Keratinocyte (primary cell): ENCODE data around the gene CORO1A. TPM values are rescaled to one million over a fixed set of nuclear protein-coding genes. Genes with fewer than 3 reads are reported as not detected.

Experiments
- DNase-seq: peaks from one replicate; pipeline ENCODE4 v3.0.0-alpha.2; 2011; ENCODE audit warnings: low read depth, missing footprints, low spot score
- FAIRE-seq: peaks from 2 replicates; lab custom pipeline; 2011; peaks lifted over from hg19 to GRCh38; lab: Jason Lieb, UNC
- H2AFZ ChIP-seq: 2 replicates; pipeline ENCODE4 v1.6.0; 2012; ENCODE audit warnings: low read length, control low read depth, inconsistent platforms; ENCODE audit not compliant: control insufficient read depth
- H3K27ac ChIP-seq: 2 replicates; pipeline ENCODE4 v1.5.1; 2011; ENCODE audit warnings: low read length; ENCODE audit not compliant: control insufficient read depth, insufficient read depth
- H3K27me3 ChIP-seq: 3 replicates; pipeline ENCODE4 v1.6.0; 2011; ENCODE audit warnings: low read length; ENCODE audit not compliant: control insufficient read depth, insufficient read depth; ENCODE audit errors: extremely low read depth
- H3K36me3 ChIP-seq, 2 experiments: 2 replicates in 1 of 2; 3 replicates in 1 of 2; pipeline ENCODE4 v1.5.1; 2011; ENCODE audit warnings: low read length in 2 of 2, mild to moderate bottlenecking in 1 of 2; ENCODE audit not compliant: control insufficient read depth in 2 of 2, insufficient read depth in 2 of 2; ENCODE audit errors: extremely low read depth in 1 of 2
- H3K4me1 ChIP-seq: 3 replicates; pipeline ENCODE4 v1.5.1; 2011; ENCODE audit warnings: low read length; ENCODE audit not compliant: control insufficient read depth, insufficient read depth; ENCODE audit errors: extremely low read depth
- H3K4me2 ChIP-seq: 3 replicates; pipeline ENCODE4 v1.6.0; 2011; ENCODE audit warnings: low read depth, low read length; ENCODE audit not compliant: control insufficient read depth, insufficient read depth; ENCODE audit errors: extremely low read depth
- H3K4me3 ChIP-seq, 3 experiments: fragments of 200-600 bp in 1 of 3; sonication (generic) in 1 of 3; 2 replicates in 2 of 3; 3 replicates in 1 of 3; pipeline ENCODE4 v1.5.1; 2011 to 2016; ENCODE audit warnings: low read length in 3 of 3, mild to moderate bottlenecking in 3 of 3, control low read depth in 2 of 3, inconsistent platforms in 1 of 3, low read depth in 1 of 3, mixed read lengths in 1 of 3, mixed run types in 1 of 3, moderate library complexity in 1 of 3; ENCODE audit not compliant: control insufficient read depth in 2 of 3, insufficient read depth in 2 of 3; ENCODE audit errors: extremely low read depth in 1 of 3
- H3K79me2 ChIP-seq: 2 replicates; pipeline ENCODE4 v1.6.0; 2012; ENCODE audit warnings: low read length; ENCODE audit not compliant: control insufficient read depth, insufficient read depth
- H3K9ac ChIP-seq: 3 replicates; pipeline ENCODE4 v1.6.0; 2011; ENCODE audit warnings: low read length; ENCODE audit not compliant: control insufficient read depth, insufficient read depth; ENCODE audit errors: extremely low read depth
- H3K9me1 ChIP-seq: 3 replicates; pipeline ENCODE4 v1.6.0; 2011; ENCODE audit warnings: low read length; ENCODE audit not compliant: control insufficient read depth, insufficient read depth; ENCODE audit errors: extremely low read depth
- H3K9me3 ChIP-seq: 2 replicates; pipeline ENCODE4 v1.5.1; 2012; ENCODE audit warnings: low read depth, low read length; ENCODE audit not compliant: control insufficient read depth
- H4K20me1 ChIP-seq: 3 replicates; pipeline ENCODE4 v1.6.0; 2011; ENCODE audit warnings: low read length; ENCODE audit not compliant: control insufficient read depth, insufficient read depth; ENCODE audit errors: extremely low read depth
- EZH2 ChIP-seq: IDR thresholded peaks from one replicate; pipeline ENCODE4 v1.6.1; 2012; ENCODE audit warnings: inconsistent platforms, mild to moderate bottlenecking, low read length, moderate library complexity
- dilution Hi-C: fragments of 300-500 bp; cut with MboI; formaldehyde crosslinking; loops from one replicate; pipeline ENCODE4 v1.7.0; 2020; ENCODE audit warnings: low sequenced_read_pairs; ENCODE audit not compliant: extremely low pct_ligation_motif_present
- polyA plus RNA-seq, 5 experiments: library from polyadenylated mRNA; depleted of rRNA in 3 of 5; stranded (reverse) in 3 of 5; stranded (forward) in 1 of 5; unstranded in 1 of 5; fragments of >200 nt; gene quantifications; 1 replicate in 1 of 5; 2 replicates in 3 of 5; 3 replicates in 1 of 5; pipeline versions ENCODE4 v1.2.1 to v1.2.3, GENCODE V29; 2011 to 2012; ENCODE audit warnings: missing spikeins in 2 of 5, low read depth in 1 of 5, low replicate concordance in 1 of 5
- TF ChIP-seq, protein P1 (sequence below), 3 experiments: IDR thresholded peaks in 1 of 3; conservative IDR thresholded peaks in 1 of 3; optimal IDR thresholded peaks in 1 of 3; 2 replicates in 2 of 3; 3 replicates in 1 of 3; pipeline versions ENCODE3 to v1.5.1; 2011; ENCODE audit warnings: low read length in 3 of 3, mild to moderate bottlenecking in 3 of 3, moderate library complexity in 2 of 3, control low read depth in 1 of 3, inconsistent platforms in 1 of 3; ENCODE audit not compliant: insufficient read depth in 2 of 3; ENCODE audit errors: extremely low read depth in 1 of 3

Gene CORO1A
- polyA plus RNA-seq, 1 donor (not counting 4 experiments of a cell fraction or from before 2014, with no cell fraction given), result 2.8 TPM

DNA sequence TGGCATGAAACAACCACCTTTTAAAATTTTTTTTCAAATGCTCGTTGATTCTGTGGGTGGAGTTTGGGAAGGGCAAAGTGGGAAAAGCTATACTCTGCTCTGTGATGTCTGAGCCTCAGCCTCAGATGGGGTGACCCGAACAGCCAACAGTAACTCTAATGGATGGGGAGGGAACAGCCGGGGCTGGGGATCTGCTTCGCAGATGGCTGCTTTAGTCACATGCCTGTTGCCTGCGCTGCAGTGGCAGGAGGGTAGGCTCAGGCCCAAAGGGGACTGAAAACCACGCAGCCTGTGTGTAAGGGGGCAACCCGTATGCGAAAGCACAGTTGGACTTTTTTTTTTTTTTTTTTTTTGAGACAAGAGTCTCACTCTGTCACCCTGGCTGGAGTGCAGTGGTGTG lies 45.5 kb upstream of the CORO1A start:
- Histone ChIP-seq H3K9me1 (no peaks in the 10 kb centered on the region), H2AFZ (no peak overlapping the region), H3K4me1 (no peaks in the 10 kb centered on the region), H3K4me2 (no peak overlapping the region), H3K27ac (no peak overlapping the region), H3K4me3 (no peak overlapping the region), H3K27me3 (no peaks in the 10 kb centered on the region), H4K20me1 (no peaks in the 10 kb centered on the region), H3K9me3 (no peaks in the 10 kb centered on the region), H3K36me3 (no peaks in the 10 kb centered on the region), H3K9ac (no peak overlapping the region), H3K79me2 (no peaks in the 10 kb centered on the region)
- FAIRE-seq, result no peak
- no peak for DNase-seq
- dilution Hi-C loops, result no loop called here
- TF ChIP-seq, protein P1, sequence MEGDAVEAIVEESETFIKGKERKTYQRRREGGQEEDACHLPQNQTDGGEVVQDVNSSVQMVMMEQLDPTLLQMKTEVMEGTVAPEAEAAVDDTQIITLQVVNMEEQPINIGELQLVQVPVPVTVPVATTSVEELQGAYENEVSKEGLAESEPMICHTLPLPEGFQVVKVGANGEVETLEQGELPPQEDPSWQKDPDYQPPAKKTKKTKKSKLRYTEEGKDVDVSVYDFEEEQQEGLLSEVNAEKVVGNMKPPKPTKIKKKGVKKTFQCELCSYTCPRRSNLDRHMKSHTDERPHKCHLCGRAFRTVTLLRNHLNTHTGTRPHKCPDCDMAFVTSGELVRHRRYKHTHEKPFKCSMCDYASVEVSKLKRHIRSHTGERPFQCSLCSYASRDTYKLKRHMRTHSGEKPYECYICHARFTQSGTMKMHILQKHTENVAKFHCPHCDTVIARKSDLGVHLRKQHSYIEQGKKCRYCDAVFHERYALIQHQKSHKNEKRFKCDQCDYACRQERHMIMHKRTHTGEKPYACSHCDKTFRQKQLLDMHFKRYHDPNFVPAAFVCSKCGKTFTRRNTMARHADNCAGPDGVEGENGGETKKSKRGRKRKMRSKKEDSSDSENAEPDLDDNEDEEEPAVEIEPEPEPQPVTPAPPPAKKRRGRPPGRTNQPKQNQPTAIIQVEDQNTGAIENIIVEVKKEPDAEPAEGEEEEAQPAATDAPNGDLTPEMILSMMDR (optimal IDR thresholded peaks at IDR 0.05 in 1 of 3, IDR thresholded peaks at IDR 0.05 in 1 of 3, conservative IDR thresholded peaks at IDR 0.05 in 1 of 3; ENCODE audit: extremely low read depth in 1 of 3, insufficient read depth in 2 of 3, low read length in 3 of 3), result no peak
- TF ChIP-seq EZH2, result no peak

DNA sequence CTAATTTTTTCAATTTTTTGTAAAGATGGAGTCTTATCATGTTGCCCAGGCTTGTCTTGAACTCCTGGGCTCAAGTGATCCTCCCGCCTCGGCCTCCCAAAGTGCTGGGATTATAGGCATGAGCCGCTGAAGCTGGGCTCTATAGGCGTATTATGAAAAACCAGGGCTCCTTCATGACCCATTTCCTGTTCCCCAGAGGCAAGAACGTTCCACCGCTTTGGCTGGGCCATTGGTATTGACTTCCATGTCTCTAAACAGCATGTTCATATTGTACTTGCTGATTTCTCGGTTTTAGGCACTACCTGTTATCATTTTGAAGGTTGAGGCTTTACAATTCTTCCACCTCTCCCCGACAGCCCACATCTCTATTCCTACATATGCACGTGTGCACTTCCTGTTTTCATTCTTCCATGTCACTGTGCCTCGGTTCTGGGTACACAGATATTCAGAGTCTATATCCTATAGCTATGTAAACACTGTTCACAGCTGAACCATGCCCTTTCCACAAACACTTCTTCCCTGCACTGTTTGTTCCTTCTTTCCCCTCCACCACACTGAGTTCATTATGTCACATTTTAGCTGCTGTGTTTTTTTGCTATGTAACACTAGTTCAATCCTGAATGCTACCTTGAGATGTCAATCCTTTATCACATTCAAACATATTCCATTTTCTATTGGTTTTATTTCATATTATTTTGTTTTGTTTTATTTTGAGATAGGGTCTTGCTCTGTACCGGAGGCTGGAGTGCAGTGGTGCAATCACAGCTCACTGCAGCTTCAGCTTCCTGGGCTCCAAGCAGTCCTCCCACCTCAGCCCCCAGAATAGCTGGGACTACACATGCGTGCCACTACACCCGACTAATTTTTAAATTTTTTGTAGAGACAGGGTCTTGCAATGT lies 43.6 kb upstream of the CORO1A start:
- Histone ChIP-seq H3K9me1 (no peaks in the 10 kb centered on the region), H3K79me2 (no peaks in the 10 kb centered on the region), H3K9ac (no peak overlapping the region), H3K36me3 (no peaks in the 10 kb centered on the region), H3K4me3 (no peak overlapping the region), H3K27me3 (peaks cover 3% of the 10 kb centered on the region), H3K4me2 (no peak overlapping the region), H3K4me1 (no peaks in the 10 kb centered on the region), H4K20me1 (no peaks in the 10 kb centered on the region), H3K27ac (no peak overlapping the region), H3K9me3 (no peaks in the 10 kb centered on the region), H2AFZ (no peak overlapping the region)
- dilution Hi-C loops, result no loop called here
- DNase-seq (no peak), FAIRE-seq (no peak)
- TF ChIP-seq, protein P1 (optimal IDR thresholded peaks at IDR 0.05 in 1 of 3, IDR thresholded peaks at IDR 0.05 in 1 of 3, conservative IDR thresholded peaks at IDR 0.05 in 1 of 3; ENCODE audit: extremely low read depth in 1 of 3, insufficient read depth in 2 of 3, low read length in 3 of 3), result no peak
- no peak for TF ChIP-seq EZH2
